Forelimb muscle (tissue), 1 donor: ENCODE measurements around the gene PCSK6. TPM values are rescaled to one million over a fixed set of nuclear protein-coding genes. Genes with fewer than 3 reads are reported as not detected.
"Not testable (repeated sequence)": the region's sequence is repeated elsewhere in the genome, so short reads cannot be mapped to it uniquely, and the experiment has no call there.

Source experiments
- DNase-seq: peaks from one replicate; pipeline ENCODE4 v3.0.0-alpha.2; 2013; ENCODE audit warnings: low read depth
- polyA plus RNA-seq: library from polyadenylated mRNA; unstranded; fragments of 120-200 nt; gene quantifications from one replicate; pipeline ENCODE4 v1.2.1, GENCODE V29; 2013; ENCODE audit not compliant: insufficient read length

PCSK6 gene
- polyA plus RNA-seq, 1 donor: 10.2 TPM

DNA sequence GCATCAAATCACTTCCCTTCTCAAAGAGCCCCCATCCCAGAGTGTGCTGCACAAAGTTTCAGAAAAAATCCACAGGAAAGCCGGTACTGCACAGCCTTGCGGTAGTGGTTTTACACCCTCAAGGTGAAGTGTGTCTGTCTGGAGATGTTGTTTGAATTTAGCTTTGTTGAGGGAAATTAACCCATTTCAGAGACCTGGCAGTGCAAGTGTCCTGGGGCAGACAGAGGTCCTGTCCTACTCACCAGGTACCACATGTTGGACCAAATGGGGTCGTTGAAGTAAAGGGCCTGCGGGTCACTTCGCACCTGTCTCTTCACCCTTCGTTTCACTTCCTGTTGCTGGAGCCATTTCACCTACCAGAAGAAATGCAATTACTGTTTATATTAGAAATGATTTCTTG, 57.8 kb downstream of the PCSK6 start:
- DNase-seq: no peak

DNA sequence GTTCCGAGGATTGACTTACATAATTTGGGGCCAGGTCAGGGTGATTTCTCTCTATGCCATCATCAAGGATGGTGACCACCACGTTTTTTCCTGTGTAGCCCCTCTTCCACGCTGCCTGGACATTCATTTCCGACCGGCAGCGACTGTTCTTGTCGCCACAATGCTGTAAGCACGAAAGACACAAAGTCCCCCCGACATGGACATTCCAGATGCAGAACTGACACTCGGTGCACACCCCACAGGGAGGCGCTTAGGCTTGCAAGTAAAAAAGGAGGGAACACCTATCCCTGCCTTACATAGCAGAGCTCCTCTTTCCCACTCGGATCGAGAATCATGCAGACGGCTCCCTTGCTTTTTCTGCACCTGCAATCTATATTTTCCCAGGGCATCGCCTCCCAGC, 58.2 kb downstream of the PCSK6 start:
- DNase-seq: no peak

DNA sequence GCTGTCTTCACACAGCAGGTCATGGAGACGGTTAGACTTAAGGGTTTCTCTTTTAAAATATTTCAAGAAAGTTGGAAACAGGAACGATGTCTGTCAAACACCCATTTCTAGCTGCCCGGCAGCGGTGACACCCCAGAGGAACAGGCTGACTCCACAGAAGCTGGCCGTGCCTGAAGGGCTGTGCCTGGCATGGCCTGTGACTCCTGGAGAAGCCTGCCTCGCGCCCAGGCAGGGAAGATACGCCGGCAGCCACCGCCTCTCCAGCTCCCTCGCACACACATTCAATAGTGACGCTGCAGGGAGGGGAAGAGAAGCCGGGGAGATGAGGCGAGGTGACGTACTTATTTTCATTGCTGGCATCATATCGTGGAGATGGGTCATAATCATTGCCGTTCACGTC, 59.9 kb downstream of the PCSK6 start:
- DNase-seq: no peak

DNA sequence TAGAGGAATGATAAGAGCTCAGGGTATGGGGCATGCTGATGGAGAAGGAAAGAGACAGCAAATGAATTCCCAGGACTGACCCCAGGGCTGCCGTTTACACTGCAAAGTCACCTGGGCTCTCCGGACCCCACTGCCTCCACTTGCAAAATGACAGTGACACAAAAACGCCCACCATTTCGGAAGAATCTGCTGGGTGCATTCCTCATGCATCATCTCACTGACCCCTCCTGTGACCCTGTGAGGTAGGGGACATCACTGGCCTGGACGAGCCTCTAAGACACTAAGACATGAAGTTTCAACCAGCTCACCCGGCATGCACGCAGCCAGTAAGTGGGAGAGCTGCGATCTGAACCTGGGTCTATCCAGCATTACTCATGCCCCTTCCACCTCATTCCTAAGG, 60.3 kb downstream of the PCSK6 start:
- no peak for DNase-seq

DNA sequence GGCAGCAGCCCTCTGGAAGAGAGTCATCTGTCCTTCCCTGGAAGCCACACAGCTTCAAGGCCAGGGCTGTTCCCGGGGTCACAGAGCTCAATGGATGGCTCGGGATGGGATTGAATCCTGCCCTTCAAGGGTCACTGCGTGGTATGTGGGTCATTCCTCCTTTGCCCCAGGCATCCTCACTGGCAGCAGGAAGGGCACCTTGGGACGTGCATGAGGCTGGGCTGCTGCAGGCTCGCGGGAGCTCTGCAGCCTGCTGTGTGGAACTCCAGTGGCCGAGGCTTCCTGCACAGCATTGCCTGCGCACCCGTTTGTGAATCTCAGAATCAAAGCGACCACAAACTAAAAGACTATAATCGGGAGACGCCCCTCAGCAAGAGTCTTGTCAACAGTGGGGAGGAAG, 60.7 kb downstream of the PCSK6 start:
- DNase-seq: no peak

DNA sequence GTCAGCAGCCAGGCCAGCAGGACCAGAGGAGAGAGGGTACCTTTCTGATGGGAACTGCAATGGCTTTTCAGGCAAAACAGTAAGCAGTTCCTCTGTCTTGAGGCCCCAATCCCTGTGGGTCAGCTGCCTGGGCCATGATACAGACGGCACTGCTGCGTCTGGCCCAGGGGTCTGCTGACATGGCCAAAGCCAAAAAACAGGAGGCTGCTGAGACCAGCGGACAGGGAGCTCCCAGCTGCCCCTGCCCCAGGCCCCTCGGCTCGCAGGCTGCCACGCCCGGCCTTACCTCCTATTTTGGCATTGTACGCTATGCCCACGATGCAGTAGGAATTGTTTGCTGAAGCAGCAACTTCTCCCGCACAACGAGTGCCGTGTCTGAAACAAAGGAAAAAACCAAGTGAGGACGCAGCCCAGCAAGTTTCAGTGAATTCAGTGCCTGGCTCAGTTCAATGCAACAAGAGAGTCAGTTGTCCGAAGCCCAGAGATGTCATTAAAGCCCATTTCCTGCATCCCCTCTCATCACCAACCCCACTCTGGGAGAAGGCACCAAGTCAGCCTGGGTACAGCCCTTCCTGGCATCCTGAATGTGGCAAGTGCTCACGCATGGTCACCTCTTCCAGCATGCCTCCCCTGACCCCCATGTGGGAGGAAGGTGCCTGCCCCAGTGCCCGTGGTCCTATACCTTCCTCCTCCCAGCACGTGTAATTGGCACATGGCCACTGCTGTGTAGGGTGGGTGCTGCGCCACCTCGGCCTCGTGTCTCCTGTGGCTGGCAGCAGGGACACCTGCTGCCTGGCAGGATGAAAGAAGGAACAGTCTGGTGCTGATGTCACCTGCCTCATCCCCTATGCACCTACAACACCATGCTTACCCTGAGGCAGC, 61.7 kb downstream of the PCSK6 start:
- no peak for DNase-seq

DNA sequence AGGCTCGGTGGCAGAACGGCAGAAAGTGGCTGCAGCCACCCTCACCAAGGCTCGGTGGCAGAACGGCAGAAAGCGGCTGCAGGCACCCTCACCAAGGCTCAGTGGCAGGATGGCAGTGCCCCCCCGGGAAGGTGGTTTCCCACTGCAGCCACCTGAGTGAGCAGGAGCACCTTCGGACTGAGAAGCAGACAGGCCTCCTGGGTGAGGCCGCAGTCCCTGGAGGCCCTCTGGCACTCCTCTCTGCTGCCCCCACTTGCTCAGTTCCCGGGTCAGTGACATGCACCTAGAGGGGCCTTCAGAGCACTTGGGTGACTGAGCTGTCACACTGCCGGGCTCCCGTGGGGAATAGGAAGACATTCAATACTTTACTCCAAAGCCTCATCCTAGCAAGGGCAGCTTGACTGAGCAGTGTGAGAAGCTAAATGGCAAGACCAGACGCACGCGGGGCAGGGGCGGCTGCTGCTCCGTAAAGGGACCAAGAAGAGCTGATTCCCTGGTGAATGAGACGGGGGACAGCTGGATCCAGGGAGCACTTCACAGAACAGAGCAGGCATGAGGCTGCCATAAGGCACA, 62.7 kb downstream of the PCSK6 start:
- no peak for DNase-seq

DNA sequence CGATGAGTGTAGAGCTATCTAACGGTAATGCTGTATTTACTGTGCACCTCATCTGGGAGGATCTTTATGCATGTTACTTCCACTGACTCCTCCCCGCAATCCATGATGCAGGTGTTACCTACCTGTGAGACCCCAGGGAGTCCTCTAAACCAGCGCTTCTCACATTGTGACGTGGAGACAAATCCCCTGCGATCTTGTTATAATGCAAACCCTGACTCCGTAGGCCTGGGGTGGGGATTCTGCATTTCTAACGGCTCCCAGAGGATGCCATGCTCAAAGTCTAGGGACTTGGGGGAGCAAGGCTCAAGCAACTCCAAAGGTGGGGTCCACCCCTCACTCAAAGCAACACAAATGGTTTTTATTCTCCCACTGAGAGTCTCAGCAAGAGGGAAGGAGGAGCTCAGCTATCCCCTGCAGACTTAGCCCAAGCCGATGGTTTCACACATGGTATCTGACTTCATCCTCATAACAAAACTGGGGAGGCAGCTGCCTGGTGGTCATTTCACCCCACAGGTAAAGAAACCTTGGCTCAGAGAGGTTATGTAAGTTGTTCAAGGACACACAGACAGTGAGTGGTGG, 63.6 kb downstream of the PCSK6 start:
- DNase-seq: no peak

DNA sequence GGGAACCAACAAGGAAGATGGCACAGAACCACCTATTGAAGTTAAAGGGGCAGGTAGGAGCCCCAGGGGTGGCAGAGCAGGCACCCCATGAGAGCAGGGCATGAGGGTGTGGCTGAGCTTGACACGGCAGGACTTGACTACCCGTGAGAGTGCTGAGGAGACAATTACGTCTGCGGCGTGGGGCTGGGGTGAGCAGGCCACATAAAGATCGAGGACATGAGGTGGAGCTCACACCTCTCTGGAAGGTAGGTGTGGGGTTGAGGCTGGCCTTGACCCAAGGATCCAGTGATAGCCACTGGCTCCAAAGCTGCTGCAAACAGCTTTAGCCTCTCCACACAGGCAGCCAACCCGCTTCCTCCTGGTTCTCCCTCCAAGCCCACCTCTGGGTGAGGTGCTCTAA, 64.5 kb downstream of the PCSK6 start:
- DNase-seq: no peak

DNA sequence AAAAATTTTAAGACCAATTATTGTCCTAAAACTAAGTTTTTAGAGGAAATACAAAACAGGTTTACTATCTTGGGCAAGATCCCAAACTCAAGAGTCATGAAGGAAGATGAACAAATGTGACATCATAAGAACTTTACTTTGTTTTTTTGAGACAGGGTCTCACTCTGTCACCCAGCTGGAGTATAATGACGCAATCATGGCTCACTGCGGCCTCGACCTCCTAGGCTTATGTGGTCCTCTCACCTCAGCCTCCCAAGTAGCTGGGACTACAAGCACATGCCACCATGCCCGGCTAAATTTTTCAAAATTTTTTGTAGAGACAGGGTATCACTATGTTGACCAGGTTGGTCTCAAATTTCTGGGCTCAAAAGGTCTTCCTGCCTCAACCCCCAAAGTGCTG, 69.3 kb downstream of the PCSK6 start:
- DNase-seq: no peak

DNA sequence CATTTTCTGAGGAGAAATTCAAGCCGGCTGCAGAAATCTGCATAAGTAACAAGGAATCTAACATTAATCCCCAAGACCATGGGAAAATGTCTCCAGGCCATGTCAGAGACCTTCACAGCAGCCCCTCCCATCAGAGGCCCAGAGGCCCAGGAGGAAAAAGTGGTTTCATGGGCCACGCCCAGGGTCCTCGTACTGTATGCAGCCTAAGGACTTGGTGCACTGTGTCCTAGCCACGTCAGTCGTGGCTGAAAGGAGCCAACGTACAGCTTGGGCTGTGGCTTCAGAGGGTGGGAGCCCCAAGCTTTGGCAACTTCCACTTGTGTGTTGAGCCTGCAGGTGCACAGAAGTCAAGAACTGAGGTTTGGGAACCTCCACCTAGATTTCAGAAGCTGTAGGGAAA, 73.0 kb downstream of the PCSK6 start:
- not testable (repeated sequence) for DNase-seq

DNA sequence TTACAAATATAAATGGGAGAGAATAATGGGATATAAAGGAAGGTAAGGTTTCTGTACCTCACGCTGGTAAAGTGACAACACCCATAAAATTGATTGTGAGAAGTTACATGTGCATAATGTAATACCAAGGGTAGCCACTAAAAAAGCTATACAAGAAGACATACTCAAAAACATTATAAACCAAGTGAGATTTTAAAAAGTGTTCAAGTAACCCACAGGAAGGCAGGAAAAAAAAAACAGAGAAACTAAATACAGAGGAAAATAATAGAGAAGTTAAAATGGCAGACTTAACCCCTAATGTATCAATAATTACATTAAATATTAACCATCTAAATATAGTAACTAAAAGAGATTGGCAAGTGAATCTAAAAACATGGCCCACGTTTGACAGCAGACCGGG, 76.3 kb downstream of the PCSK6 start:
- DNase-seq: no peak

DNA sequence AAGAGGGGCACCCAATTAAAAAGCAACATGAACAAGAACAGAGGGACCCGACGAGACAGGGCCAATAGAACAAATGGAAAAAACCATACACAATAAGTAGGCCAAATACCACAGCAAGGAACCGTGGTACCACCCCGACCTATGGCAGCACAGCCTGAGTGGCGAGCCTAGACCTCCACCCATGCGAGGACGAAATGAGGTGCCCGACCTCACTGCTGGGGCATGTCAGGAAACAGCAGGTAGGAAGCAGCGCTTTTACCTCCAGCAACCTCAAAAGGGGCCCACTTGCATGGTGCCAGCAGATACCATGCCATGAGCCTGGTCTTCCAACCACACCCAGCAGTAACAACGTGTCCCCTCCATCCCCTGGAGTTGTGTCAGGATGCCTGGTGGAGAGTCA, 77.9 kb downstream of the PCSK6 start:
- DNase-seq: no peak

DNA sequence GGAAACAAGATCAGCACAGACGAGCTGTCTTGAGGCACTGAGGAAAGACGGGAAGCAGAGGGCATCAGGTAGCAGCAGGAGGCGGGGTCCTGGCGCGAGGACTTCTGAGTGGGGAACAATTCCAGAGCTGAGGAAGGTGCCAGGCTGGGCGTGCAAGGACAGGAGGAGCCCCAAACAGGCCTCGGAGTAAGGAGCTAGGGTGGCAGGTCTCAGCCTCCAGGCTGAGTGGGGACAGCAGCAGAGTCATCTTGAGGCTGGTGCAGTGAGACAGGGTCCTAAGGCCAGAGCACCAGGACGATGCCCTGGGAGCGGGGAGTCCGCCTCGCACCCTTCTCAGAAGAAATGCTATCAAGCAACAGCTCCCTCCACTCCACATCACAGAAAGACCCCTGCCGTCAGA, 78.4 kb downstream of the PCSK6 start:
- no peak for DNase-seq

DNA sequence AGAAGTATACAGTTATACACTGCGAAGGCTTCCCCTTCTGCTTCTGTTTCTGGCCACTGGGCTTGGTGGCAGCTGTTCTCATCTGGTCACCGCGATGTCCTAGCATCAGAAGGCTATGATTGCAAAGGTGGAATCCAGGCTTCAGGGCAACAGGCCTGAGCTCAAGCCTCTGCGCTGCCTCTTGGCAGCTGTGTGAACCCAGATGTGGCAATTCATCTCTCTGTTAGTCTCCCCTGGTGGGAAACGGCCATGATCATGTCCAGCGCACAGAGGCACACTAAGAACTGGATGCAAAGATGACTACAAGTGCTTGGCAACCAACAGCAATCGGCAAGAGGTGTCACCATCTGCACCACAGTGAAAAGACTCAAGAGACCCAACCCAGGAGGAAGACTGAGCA, 78.9 kb downstream of the PCSK6 start:
- DNase-seq: no peak

DNA sequence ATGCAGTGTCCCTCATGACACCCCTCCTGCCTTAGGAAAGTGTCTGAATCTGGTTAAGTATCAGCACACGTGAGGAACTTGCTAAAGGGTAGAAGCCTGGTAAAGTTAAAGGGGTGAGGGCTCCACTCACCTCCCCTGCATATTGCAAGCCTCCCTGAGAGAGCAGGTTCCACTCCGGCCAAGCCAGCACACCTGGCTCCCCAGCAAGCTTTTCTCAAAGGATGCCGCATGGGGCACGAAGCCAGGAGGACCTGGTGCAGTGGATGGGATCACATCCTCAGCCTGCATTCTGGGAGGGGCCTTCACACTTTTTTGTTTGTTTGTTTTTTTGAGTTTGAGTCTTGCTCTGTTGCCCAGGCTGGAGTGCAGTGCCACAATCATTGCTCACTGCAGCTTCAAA, 79.9 kb downstream of the PCSK6 start:
- DNase-seq: no peak

DNA sequence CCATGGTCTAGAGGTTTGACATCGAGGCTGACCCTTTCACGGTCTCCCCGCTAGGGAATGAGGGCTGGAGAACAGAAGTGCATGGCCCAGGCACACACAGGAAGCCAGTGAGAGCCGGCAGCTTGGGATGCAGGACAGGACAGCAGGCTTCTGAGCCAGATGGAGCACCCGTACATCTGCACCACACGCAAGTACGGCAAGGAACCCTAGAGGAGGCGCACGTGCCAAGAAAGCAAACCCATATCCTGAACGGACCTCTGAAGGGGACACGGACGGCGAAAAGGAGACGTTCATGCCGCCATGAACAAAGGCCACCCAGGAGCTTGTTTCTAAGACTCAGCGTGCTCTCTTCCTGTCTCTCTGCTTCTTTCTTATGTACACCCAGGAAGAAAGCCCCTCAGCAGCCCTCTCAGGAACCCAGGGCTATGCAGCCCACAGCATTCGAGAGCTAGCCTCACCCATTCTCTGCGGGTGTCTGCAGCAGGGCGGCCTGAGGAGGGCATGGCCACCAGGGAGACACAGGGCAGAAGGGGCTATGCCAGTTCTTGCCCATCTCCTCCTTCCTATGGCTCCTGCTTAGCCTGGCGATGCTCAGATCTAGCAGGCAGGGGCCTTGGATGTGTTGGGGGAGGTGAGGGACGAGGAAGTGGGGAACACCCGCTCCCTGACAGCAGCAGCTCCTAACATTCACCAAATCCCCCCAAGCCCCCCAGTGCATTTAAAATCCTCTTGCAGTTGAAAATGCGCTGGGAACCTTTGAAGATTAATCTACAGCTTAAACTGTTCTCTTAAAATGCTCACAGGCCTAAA, 81.3 kb downstream of the PCSK6 start:
- no peak for DNase-seq

DNA sequence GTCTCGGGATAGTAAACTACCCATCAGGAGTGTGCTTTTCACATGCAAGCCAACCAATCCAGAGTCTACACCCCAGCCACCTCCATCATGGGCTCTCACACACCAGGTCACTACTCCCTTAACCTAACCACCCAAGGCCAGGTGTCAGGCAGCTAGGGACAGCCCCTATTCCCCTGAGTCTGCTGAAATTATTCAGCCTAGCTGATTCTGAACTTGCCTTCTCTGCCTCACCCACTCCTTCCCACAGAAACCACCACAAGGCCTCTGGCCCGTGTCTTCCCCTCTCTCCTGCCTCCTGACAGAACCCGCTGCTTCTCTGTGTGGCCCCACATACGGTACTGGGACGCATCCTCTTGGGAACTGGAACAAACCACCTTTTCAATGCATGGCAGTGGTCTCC, 82.1 kb downstream of the PCSK6 start:
- DNase-seq: no peak

DNA sequence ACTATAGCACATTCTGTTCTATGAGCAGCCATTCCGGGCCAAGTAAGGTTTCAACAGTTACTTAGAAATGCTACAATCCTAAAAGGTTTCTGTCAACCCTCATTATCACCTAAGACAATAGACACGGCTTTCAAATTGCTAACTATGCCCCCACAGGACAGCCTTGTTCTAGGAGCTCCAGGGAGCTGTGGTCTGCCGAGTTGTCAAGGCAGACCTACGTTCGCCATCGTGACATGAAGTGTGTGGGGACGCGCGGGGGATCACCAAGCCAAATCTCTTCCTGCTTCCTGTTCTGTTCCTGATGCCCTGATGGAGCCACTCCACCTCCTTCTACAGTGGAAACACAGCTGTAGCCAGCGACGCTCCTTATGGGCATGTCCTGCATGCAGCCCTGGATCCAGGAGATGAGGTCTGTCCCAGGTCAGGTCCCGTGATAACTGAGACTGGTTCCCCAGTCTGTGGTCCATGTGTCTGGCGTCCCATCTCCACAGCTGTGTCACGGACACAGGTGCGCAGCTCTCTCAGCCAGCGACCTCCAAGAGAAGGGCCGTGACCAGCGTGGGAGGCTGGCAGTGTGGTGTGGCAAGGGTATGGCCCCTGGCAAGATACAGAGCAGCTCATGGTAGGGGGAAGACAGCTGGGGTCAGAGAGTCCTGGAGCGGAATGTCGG, 82.8 kb downstream of the PCSK6 start:
- no peak for DNase-seq

DNA sequence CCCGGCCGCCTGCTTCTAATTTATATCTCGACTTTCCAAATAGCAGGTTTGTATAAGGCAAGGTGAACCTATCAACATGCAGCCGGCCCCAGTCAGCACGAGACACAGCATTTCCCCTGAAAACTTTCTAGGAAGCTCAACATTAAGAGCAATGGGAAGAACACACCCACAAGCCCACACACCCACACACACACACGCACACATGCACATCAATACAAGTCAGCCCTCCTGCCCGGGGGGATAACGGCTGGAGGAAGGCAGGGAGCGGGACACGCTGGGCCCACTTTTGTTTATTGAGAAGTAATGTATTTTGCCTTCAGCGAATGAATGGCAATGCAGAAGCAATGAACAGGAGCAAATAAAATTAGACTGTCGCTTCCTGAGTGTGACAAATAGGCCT, 83.5 kb downstream of the PCSK6 start:
- no peak for DNase-seq

DNA sequence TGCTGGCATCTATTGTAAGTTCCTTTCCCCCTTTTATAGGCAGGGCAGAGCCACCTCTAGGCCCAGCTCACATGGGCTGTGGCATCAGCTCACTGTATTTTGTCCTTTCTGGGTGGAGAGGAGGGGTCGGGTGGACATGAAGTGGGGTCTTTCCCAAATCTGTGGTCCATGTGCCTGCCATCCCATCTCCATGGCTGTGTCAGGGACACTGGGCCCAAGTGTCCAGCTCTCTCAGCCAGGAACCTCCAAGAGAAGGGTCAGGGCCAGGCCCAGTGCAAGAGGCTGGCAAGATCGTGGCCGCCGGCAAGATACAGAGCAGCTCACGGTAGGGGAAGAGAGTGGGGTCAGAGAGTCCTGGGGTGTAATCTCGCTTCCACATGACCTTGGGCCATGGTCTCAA, 85.3 kb downstream of the PCSK6 start:
- no peak for DNase-seq

DNA sequence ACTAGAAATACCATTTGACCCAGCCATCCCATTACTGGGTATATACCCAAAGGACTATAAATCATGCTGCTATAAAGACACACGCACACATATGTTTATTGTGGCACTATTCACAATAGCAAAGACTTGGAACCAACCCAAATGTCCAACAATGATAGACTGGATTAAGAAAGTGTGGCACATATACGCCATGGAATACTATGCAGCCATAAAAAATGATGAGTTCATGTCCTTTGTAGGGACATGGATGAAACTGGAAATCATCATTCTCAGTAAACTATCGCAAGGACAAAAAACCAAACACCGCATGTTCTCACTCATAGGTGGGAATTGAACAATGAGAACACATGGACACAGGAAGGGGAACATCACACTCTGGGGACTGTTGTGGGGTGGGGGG, 86.6 kb downstream of the PCSK6 start:
- not testable (repeated sequence) for DNase-seq
